H7 (cell line): ENCODE results near the gene STK38L. TPM values are rescaled to one million over a fixed set of nuclear protein-coding genes. Genes with fewer than 3 reads are reported as not detected.

ENCODE experiments used
- DNase-seq: peaks from one replicate; pipeline ENCODE4 v3.0.0; 2012
- H3K27me3 ChIP-seq: 2 replicates; pipeline ENCODE4 v1.6.0; 2011; ENCODE audit warnings: mild to moderate bottlenecking, low read length; ENCODE audit not compliant: control insufficient read depth, insufficient read depth
- H3K36me3 ChIP-seq: replicated peaks from 2 replicates; pipeline ENCODE4 v1.5.1; 2011; ENCODE audit warnings: low read length; ENCODE audit not compliant: control insufficient read depth, insufficient read depth
- H3K4me3 ChIP-seq: 2 replicates; pipeline ENCODE4 v1.5.1; 2011; ENCODE audit warnings: low read depth, mild to moderate bottlenecking, control low read depth, low read length, moderate library complexity; ENCODE audit not compliant: insufficient read depth
- total RNA-seq: library from RNA; depleted of rRNA; stranded (reverse); fragments of >200 nt; shearing (Covaris generic); gene quantifications from 2 replicates; pipeline ENCODE4 v1.2.3, GENCODE V29; 2014

The STK38L gene
- total RNA-seq, 1 experiment from 2014 or later = 20.5 TPM

DNA sequence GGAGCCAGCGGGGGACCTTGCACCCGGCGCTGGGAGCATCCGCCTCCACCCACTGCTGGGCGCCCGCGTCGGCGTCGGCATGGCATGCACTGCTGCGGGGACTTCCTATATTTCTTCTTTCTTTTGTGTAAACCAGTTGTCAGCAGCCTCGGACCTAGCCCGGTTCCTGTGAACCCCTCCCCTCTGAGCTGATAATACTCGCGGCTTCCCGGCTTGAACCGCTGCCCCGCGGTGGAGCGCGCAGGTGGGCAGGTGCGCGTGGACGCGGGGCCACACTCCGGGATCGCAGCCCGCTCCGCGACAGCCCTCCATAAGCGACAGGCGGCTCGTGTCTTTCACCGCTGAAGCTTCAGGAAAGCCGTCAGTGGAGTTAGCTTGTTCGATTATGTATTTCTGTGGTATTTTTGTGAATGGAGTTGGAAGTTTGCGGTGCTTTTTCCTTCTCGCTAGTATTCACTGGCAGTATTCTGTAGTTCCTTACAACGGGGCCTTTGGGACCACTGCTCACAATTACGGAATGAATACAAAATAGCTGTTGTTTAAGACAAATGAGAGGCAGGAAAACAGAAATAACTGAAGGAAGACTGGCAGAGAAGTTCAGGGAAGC, 89.4 kb downstream of the STK38L start:
- peak; percentile 65 for DNase-seq
- Histone ChIP-seq H3K36me3 (no peaks in the 10 kb centered on the region), H3K27me3 (peaks cover 11% of the 10 kb centered on the region), H3K4me3 (peak overlapping the region; percentile 71)

GRCh38 chr12:27334042-27334720, 90.1 kb downstream of the STK38L start:
- DNase-seq = no peak
- H3K4me3 ChIP-seq = peak overlapping the region; percentile 71
- H3K27me3 ChIP-seq = peaks cover 11% of the 10 kb centered on the region
- no peaks in the 10 kb centered on the region for H3K36me3 ChIP-seq

DNA sequence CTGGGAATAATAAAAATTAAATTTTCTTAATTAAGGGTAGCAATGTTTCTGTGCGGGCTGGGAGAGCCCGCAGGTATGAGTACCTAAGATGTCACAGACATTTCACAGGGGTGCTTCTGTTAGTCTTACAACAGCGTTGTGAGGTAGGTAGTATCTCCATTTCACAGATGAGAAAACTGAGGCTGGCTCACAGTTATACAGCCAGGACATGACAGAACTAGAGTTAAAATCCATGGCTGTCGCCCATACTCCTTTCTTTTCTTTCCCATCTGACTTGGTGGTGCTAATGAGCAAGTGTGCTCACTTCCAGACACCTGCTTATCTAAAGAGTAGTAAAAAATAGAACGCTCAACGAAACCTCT, 90.6 kb downstream of the STK38L start:
- no peak for DNase-seq
- H3K27me3 ChIP-seq = peaks cover 11% of the 10 kb centered on the region
- no peak overlapping the region for H3K4me3 ChIP-seq
- H3K36me3 ChIP-seq = no peaks in the 10 kb centered on the region

DNA sequence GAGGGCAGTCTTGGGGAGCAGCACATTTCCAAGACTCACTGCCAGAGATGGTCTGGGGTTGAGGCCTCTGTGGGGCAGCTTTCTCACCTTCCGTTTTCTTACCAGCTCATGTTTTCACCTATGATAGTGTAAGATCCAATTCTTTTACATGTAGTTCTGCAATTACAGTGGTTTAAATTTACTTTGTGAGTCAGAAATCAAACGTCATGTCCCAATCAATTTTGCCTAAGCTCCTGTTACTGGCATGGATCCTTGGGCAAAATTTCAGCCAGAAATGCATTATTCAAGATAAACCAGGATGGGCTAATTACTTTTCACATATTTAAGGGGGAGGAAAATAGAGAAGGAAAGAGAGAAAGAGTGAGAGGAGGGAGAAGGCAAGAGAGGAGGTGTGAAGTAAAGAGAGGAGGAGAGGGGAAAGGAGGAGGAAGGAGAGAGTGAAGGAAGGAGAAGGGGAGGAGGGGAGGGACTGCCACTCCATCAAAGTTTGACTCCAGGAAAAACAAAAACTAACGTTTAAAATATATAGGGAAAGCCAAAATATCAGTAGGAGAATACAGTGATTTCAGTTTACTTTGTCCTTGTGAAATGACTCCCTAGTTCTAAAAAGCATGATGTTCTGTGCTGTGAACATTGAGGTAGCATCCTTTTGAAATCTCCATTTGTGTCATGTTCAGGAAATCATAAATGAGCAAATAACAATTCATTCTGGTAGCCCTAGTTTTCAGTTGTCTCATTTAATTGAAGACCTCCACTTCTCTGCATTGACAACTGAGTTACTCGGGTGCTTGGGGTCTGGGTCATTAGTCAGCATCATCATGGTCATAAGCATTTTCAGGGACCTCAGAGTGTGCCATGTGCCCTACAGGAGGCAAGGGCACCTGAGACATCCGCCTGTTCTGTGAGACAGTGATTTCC, 91.5 kb downstream of the STK38L start:
- H3K27me3 ChIP-seq = peaks cover 11% of the 10 kb centered on the region
- no peaks in the 10 kb centered on the region for H3K36me3 ChIP-seq
- H3K4me3 ChIP-seq = no peak overlapping the region
- DNase-seq = no peak

DNA sequence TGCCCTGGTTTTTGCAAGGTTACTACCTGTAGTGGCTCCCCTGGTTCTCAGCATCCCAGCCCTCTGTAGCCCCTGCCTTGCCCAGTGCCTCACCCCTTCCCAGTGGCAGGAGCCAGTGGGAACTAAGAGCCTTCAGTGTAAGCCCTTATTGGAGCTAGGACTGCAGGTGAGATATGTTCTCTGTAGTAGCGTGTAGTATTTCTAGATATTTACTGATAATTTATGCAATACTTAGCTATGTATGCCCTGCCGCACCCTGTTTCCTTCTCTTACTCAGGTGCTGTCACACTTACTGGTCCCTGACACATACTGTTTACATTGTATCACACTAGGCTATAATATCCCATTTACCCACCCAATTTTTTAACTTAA, 92.2 kb downstream of the STK38L start:
- DNase-seq = no peak
- Histone ChIP-seq H3K27me3 (peaks cover 11% of the 10 kb centered on the region), H3K4me3 (no peak overlapping the region), H3K36me3 (no peaks in the 10 kb centered on the region)

DNA sequence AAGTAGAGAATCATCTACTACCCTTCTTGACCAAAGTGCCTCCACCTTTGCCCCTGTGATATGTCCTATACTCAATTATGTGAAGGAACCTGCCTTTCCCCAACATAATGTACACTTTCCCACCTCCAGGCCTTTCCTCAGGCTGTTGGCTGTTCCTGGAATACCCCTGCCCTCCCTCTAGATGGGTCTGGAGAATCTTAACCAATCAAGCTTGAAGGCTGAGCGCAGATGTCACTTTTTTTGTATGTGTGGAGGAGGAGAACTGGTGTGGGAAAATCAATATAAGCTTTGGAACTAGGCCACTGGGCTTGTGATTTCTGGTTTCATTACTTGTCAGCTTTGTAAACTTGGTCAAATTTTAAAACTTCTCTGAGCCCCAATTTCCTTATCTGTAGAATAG, 93.3 kb downstream of the STK38L start:
- H3K4me3 ChIP-seq = no peak overlapping the region
- no peaks in the 10 kb centered on the region for H3K36me3 ChIP-seq
- peaks cover 4% of the 10 kb centered on the region for H3K27me3 ChIP-seq
- peak; percentile 20 for DNase-seq

DNA sequence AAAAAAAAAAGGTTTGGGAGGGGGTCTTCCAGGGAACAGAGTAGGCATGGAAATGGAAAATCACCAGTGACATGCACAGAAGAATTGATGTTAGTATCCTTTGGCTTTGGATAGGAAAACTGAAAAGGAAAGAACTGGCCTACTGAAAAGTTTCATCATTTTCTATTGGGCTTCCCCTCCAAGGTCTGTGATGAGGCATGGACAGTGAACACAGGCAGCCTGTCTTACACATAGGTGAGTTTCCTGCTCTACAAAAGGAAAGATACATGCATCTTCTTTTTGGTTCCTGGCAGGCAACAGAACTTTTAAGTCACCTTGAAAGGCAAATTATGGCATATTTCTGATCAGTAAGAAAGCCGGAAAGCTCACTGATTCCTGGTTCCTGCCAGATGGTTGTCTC, 94.4 kb downstream of the STK38L start:
- Histone ChIP-seq H3K4me3 (no peak overlapping the region), H3K36me3 (no peaks in the 10 kb centered on the region), H3K27me3 (peaks cover under 1% of the 10 kb centered on the region; the same call in 1 of the 2 replicates)
- no peak for DNase-seq

GRCh38 chr12:27340971-27341370, 96.9 kb downstream of the STK38L start:
- no peak for DNase-seq
- Histone ChIP-seq H3K4me3 (no peak overlapping the region), H3K27me3 (no peaks in the 10 kb centered on the region), H3K36me3 (no peaks in the 10 kb centered on the region)

- no peaks in the 10 kb centered on the region for H3K27me3 ChIP-seq
- no peak for DNase-seq
- no peaks in the 10 kb centered on the region for H3K36me3 ChIP-seq
- no peak overlapping the region for H3K4me3 ChIP-seq
Measured at GRCh38 chr12:27342536-27342935, 98.5 kb downstream of the STK38L start.

DNA sequence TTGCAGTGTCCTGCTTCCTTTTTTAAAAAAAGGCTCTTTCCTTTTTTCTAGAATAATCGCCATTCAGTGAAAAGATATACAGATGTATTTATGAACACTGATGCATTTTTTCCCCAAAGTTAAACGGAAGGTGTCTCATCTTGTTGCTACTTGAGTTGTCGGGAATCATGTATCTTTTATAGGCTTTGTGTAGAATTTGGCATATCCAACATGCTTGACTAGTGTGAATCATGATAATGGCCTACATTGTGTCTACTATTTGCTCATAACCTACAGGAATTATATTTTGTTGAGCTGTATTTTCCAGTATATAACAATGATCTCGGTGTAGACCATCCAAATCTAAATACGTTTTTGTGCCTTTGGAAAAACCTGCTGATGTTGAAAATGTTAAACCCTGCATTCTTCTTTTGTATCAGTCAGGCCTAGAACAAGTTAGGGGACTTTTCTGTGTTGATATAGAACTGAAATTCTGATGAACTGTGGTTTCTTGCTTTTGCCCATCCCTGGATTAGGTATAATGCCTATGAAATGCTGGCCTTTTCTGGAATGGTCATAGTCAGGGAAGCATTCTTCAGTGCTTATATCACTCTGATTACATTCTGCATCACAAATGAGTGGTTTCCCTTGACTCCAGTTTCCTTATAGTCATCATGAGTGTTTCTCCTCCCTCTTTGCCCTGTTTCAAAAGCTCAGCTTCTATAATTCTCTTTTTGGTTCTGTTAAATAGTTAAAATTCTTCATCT, 99.3 kb downstream of the STK38L start:
- H3K36me3 ChIP-seq = no peaks in the 10 kb centered on the region
- H3K4me3 ChIP-seq = no peak overlapping the region
- DNase-seq = no peak
- no peaks in the 10 kb centered on the region for H3K27me3 ChIP-seq

- Histone ChIP-seq H3K27me3 (no peaks in the 10 kb centered on the region), H3K36me3 (no peaks in the 10 kb centered on the region), H3K4me3 (no peak overlapping the region)
- no peak for DNase-seq
Measured at GRCh38 chr12:27344246-27344645, 100.2 kb downstream of the STK38L start.

DNA sequence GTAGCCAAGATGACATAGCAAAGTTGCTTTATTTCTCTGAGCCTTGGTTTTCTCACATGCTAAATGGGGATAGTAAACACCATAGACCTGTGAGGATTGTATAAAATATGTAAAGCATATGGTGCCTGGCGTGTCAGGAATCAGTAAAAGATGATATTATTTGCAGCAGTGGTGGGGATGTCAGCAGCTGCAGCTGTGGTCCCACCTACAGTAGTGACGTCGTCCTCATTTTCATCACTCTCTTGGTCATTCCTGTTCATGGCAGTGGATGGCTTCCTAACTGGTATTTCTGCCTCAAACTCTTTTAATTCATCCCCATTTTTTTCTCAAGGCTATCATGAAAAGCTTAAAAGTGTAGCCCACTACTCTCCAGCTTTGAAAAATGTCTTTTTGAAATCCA, 100.7 kb downstream of the STK38L start:
- Histone ChIP-seq H3K36me3 (no peaks in the 10 kb centered on the region), H3K27me3 (no peaks in the 10 kb centered on the region), H3K4me3 (no peak overlapping the region)
- no peak for DNase-seq

DNA sequence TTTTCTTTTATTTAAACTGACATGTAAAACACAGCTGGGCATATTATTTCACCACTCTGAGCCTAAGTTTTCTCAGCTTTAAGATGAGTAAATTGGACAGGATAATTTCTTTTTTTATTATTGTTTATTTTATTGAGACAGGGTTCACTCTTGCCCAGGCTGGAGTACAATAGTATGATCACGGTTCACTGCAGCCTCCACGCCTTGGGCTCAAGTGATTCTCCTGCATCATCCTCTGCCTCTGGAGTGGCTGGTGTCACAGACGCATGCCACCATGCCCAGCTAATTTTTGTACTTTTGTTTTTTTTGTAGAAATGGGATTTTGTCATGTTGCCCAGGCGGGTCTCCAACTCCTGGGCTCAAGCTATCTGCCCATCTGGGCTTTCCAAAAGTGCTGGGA, 101.3 kb downstream of the STK38L start:
- no peak for DNase-seq
- no peaks in the 10 kb centered on the region for H3K27me3 ChIP-seq
- no peaks in the 10 kb centered on the region for H3K36me3 ChIP-seq
- H3K4me3 ChIP-seq = no peak overlapping the region

DNA sequence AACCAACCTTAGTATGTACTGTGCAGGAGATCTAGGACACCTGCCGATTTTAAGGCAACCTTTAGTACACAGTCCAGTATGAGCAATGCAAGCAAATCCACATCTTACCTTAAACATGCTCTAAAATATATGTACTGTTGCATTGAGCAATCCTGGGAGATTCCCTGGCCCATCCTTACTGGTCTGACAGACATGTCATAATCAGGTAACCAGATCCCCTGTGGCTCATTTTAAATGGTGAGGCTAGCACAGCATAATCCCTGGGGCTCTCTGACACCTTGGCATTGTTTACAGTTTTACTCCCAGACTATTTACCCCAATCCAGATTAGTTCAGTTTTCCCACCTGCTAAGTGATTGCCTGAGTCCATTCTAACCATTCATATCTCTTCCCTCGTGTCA, 103.7 kb downstream of the STK38L start:
- no peaks in the 10 kb centered on the region for H3K36me3 ChIP-seq
- H3K27me3 ChIP-seq = no peaks in the 10 kb centered on the region
- no peak for DNase-seq
- no peak overlapping the region for H3K4me3 ChIP-seq
